Measurements from ENCODE around the gene SPSB4.

The SPSB4 gene

DNA sequence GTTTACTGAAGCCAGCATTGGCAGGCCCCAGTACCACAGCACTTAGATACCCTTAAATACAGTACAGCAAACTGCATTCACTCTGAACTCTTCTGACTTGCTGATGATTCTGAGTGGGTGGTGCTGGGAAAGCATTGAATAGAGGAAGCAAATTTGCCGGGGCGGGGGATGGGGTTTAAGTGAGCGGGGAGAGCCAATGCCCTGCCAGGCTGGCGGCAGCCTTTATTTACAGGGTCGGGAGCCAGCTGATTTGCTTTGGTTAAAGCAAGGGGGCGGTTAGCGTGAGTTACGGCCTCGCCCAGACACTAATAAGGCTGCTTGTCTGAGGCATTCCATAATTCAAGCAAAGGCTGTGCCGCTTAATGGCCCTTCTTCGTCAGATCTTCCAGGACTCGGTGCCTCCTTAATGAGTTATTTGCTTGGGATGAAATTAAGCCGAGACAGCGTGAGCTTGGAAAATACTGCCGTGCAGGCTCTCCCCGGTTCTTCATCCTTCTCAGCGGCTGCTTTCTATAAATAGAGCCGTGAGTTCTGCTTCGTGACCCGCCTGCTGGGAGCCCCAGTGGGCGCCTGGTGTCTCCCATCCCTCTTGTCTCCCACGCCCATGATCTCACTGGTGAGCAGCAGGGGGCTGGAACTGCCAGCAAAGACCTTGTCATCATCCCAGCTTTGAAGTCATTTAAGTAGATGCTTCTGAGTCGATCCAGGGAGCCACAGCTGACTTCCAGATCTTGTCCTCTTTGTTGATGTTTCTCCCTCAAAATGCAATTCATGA is 25.8 kb downstream of the SPSB4 start (continued):
- TF ChIP-seq, protein P1, sequence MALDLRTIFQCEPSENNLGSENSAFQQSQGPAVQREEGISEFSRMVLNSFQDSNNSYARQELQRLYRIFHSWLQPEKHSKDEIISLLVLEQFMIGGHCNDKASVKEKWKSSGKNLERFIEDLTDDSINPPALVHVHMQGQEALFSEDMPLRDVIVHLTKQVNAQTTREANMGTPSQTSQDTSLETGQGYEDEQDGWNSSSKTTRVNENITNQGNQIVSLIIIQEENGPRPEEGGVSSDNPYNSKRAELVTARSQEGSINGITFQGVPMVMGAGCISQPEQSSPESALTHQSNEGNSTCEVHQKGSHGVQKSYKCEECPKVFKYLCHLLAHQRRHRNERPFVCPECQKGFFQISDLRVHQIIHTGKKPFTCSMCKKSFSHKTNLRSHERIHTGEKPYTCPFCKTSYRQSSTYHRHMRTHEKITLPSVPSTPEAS (tag by site-specific recombination; IDR thresholded peaks at IDR 0.05) = no peak
- TF ChIP-seq ZNF24 (tag by site-specific recombination; IDR thresholded peaks at IDR 0.05) = 0 out of 2 replicates have a peak, but pooled peaks have one; percentile 47
- peak; percentile 76 for TF ChIP-seq ZNF629 (tag by site-specific recombination; IDR thresholded peaks at IDR 0.05)
- no peak for TF ChIP-seq ZNF416 (tag by site-specific recombination; IDR thresholded peaks at IDR 0.05)
- 0 out of 2 replicates have a peak, but pooled peaks have one; percentile 18 for TF ChIP-seq IKZF3 (tag by site-specific recombination; IDR thresholded peaks at IDR 0.05)
- TF ChIP-seq ZBTB48 (tag by site-specific recombination; IDR thresholded peaks at IDR 0.05) = no peak
- TF ChIP-seq GLI4 (tag by site-specific recombination; IDR thresholded peaks at IDR 0.05) = no peak
- TF ChIP-seq, protein P2, sequence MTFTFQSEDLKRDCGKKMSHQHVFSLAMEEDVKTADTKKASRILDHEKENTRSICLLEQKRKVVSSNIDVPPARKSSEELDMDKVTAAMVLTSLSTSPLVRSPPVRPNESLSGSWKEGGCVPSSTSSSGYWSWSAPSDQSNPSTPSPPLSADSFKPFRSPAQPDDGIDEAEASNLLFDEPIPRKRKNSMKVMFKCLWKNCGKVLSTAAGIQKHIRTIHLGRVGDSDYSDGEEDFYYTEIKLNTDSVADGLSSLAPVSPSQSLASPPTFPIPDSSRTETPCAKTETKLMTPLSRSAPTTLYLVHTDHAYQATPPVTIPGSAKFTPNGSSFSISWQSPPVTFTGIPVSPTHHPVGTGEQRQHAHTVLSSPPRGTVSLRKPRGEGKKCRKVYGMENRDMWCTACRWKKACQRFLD (tag by site-specific recombination; IDR thresholded peaks at IDR 0.05) = no peak
- peak; percentile 83 for TF ChIP-seq ZNF423 (tag by site-specific recombination; IDR thresholded peaks at IDR 0.05)
- peak; percentile 61; the same call in 1 of the 2 replicates for TF ChIP-seq ZNF561 (tag by site-specific recombination; IDR thresholded peaks at IDR 0.05; ENCODE audit: borderline replicate concordance)
- peak; percentile 64 for TF ChIP-seq EGR2 (tag by site-specific recombination; IDR thresholded peaks at IDR 0.05; ENCODE audit: low read depth)
- no peak for TF ChIP-seq ZNF292 (tag by site-specific recombination; IDR thresholded peaks at IDR 0.05; ENCODE audit: borderline replicate concordance, low read depth)
- TF ChIP-seq GLI2 (tag by site-specific recombination; IDR thresholded peaks at IDR 0.05; ENCODE audit: borderline replicate concordance, low read depth) = no peak
- TF ChIP-seq, protein P3, sequence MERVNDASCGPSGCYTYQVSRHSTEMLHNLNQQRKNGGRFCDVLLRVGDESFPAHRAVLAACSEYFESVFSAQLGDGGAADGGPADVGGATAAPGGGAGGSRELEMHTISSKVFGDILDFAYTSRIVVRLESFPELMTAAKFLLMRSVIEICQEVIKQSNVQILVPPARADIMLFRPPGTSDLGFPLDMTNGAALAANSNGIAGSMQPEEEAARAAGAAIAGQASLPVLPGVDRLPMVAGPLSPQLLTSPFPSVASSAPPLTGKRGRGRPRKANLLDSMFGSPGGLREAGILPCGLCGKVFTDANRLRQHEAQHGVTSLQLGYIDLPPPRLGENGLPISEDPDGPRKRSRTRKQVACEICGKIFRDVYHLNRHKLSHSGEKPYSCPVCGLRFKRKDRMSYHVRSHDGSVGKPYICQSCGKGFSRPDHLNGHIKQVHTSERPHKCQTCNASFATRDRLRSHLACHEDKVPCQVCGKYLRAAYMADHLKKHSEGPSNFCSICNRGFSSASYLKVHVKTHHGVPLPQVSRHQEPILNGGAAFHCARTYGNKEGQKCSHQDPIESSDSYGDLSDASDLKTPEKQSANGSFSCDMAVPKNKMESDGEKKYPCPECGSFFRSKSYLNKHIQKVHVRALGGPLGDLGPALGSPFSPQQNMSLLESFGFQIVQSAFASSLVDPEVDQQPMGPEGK (tag by site-specific recombination; IDR thresholded peaks at IDR 0.05) = no peak
- no peak for TF ChIP-seq ZNF660 (tag by site-specific recombination; IDR thresholded peaks at IDR 0.05)
- TF ChIP-seq, protein P4, sequence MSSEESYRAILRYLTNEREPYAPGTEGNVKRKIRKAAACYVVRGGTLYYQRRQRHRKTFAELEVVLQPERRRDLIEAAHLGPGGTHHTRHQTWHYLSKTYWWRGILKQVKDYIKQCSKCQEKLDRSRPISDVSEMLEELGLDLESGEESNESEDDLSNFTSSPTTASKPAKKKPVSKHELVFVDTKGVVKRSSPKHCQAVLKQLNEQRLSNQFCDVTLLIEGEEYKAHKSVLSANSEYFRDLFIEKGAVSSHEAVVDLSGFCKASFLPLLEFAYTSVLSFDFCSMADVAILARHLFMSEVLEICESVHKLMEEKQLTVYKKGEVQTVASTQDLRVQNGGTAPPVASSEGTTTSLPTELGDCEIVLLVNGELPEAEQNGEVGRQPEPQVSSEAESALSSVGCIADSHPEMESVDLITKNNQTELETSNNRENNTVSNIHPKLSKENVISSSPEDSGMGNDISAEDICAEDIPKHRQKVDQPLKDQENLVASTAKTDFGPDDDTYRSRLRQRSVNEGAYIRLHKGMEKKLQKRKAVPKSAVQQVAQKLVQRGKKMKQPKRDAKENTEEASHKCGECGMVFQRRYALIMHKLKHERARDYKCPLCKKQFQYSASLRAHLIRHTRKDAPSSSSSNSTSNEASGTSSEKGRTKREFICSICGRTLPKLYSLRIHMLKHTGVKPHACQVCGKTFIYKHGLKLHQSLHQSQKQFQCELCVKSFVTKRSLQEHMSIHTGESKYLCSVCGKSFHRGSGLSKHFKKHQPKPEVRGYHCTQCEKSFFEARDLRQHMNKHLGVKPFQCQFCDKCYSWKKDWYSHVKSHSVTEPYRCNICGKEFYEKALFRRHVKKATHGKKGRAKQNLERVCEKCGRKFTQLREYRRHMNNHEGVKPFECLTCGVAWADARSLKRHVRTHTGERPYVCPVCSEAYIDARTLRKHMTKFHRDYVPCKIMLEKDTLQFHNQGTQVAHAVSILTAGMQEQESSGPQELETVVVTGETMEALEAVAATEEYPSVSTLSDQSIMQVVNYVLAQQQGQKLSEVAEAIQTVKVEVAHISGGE (tag by site-specific recombination; conservative IDR thresholded peaks at IDR 0.05; ENCODE audit: low read depth) = no peak
- TF ChIP-seq ZNF274 (IDR thresholded peaks at IDR 0.05; ENCODE audit: low read length) = no peak
- TF ChIP-seq ZNF274 (tag by site-specific recombination; IDR thresholded peaks at IDR 0.05; ENCODE audit: borderline replicate concordance) = no peak
- TF ChIP-seq ZNF18 (tag by site-specific recombination; IDR thresholded peaks at IDR 0.05) = no peak
- no peak for TF ChIP-seq ZNF239 (tag by site-specific recombination; IDR thresholded peaks at IDR 0.05)
- peak; percentile 78 for TF ChIP-seq ZFHX2 (tag by site-specific recombination; conservative IDR thresholded peaks at IDR 0.05)
- peak; percentile 64 for TF ChIP-seq GLIS1 (tag by site-specific recombination; IDR thresholded peaks at IDR 0.05)
- TF ChIP-seq KLF1 (tag by site-specific recombination; IDR thresholded peaks at IDR 0.05) = peak; percentile 46; the same call in 1 of the 2 replicates
- TF ChIP-seq ZNF2 (tag by site-specific recombination; IDR thresholded peaks at IDR 0.05) = no peak
- no peak for TF ChIP-seq ZNF501 (tag by site-specific recombination; IDR thresholded peaks at IDR 0.05)
- 0 out of 2 replicates have a peak, but pooled peaks have one; percentile 62 for TF ChIP-seq ZNF600 (tag by site-specific recombination; IDR thresholded peaks at IDR 0.05)
- TF ChIP-seq RBAK (tag by site-specific recombination; IDR thresholded peaks at IDR 0.05) = no peak
- TF ChIP-seq TRIM28 (IDR thresholded peaks at IDR 0.05; ENCODE audit: borderline replicate concordance, low read length) = peak; percentile 74
- peak; percentile 65 for TF ChIP-seq ZBTB8A (tag by site-specific recombination; IDR thresholded peaks at IDR 0.05)
- 0 out of 2 replicates have a peak, but pooled peaks have one; percentile 13 for TF ChIP-seq ZNF366 (tag by site-specific recombination; conservative IDR thresholded peaks at IDR 0.05)
